B cell (primary cell): Measurements from ENCODE around the gene REELD1.

Experiments used
- EZH2 ChIP-seq: IDR thresholded peaks from 2 replicates; pipeline ENCODE4 v1.6.1; 2012; ENCODE audit warnings: borderline replicate concordance, low read depth, mild to moderate bottlenecking, moderate library complexity, low read length; ENCODE audit not compliant: insufficient read depth, poor library complexity, severe bottlenecking
- TF ChIP-seq, protein P1 (sequence below): fragments of 200-600 bp; IDR thresholded peaks from one replicate; pipeline ENCODE4 v1.8.0; 2022; ENCODE audit warnings: antibody characterized with exemption, mild to moderate bottlenecking

DNA sequence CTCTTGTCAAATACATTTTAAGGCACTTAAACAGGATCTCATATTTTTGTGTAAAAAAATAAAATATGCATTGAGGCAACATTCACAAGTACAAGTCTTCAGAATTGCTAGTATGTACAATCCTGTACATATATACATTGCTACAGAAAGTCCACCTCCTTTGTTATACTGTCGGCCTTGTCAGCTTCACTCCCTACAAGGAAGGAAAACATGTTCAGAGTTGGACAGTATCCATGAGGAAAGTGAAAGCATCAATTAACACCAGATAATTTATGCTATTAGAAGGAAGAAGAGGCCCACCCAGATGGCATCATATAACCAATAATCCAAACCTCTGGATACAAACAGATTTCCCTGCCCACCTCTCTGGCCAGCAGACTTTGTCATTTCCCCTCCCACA is 42.0 kb downstream of the REELD1 start:
- TF ChIP-seq, protein P1, sequence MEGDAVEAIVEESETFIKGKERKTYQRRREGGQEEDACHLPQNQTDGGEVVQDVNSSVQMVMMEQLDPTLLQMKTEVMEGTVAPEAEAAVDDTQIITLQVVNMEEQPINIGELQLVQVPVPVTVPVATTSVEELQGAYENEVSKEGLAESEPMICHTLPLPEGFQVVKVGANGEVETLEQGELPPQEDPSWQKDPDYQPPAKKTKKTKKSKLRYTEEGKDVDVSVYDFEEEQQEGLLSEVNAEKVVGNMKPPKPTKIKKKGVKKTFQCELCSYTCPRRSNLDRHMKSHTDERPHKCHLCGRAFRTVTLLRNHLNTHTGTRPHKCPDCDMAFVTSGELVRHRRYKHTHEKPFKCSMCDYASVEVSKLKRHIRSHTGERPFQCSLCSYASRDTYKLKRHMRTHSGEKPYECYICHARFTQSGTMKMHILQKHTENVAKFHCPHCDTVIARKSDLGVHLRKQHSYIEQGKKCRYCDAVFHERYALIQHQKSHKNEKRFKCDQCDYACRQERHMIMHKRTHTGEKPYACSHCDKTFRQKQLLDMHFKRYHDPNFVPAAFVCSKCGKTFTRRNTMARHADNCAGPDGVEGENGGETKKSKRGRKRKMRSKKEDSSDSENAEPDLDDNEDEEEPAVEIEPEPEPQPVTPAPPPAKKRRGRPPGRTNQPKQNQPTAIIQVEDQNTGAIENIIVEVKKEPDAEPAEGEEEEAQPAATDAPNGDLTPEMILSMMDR = no peak
- no peak for TF ChIP-seq EZH2
